OCI-LY1 (cell line): ENCODE measurements around the gene STRA6.

Experiments used
- CTCF ChIP-seq: fragments of 200-600 bp; sonication (generic), shearing (Covaris generic); IDR thresholded peaks from 2 replicates; pipeline ENCODE4 v1.5.1; 2017; ENCODE audit warnings: mild to moderate bottlenecking, antibody characterized with exemption, low read length, moderate library complexity, mixed read lengths
- EZH2 ChIP-seq: fragments of 200-600 bp; sonication (generic), shearing (Covaris generic); IDR thresholded peaks from 2 replicates; pipeline ENCODE4 v1.8.0; 2017; ENCODE audit warnings: borderline replicate concordance, mixed run types, mild to moderate bottlenecking, antibody characterized with exemption, low read length, moderate library complexity, mixed read lengths

GRCh38 chr15:74159773-74160172, 42.8 kb downstream of the STRA6 start:
- TF ChIP-seq CTCF (no peak), EZH2 (no peak)
